Progenitor cell of endocrine pancreas (in vitro differentiated cells): ENCODE measurements around the gene CALR3. TPM values are rescaled to one million over a fixed set of nuclear protein-coding genes. Genes with fewer than 3 reads are reported as not detected.

Source experiments
- DNase-seq: peaks from one replicate; pipeline ENCODE4 v3.0.0; 2021; ENCODE audit warnings: low spot score; ENCODE audit not compliant: unreplicated experiment
- H3K27ac Mint-ChIP-seq: 2 replicates; pipeline ENCODE4 v1.8.0; 2021; ENCODE audit warnings: mild to moderate bottlenecking, moderate library complexity, mixed read lengths
- H3K27me3 Mint-ChIP-seq: 2 replicates; pipeline ENCODE4 v1.8.0; 2021; ENCODE audit warnings: mixed read lengths
- H3K36me3 Mint-ChIP-seq: 2 replicates; pipeline ENCODE4 v1.8.0; 2022; ENCODE audit warnings: mixed read lengths; ENCODE audit not compliant: insufficient read depth
- H3K4me1 Mint-ChIP-seq: 2 replicates; pipeline ENCODE4 v1.8.0; 2021; ENCODE audit warnings: low read depth, mixed read lengths
- H3K4me3 Mint-ChIP-seq: 2 replicates; pipeline ENCODE4 v1.8.0; 2021; ENCODE audit warnings: low read depth, mild to moderate bottlenecking, moderate library complexity, mixed read lengths
- H3K9me3 Mint-ChIP-seq: 2 replicates; pipeline ENCODE4 v1.8.0; 2021; ENCODE audit warnings: low read depth, mixed read lengths
- total RNA-seq: library from RNA; stranded (reverse); gene quantifications from 2 replicates; pipeline ENCODE4 v1.2.1, GENCODE V29; 2021
- TF ChIP-seq, protein P1 (sequence below): fragments of 200-600 bp; sonication (generic); IDR thresholded peaks from one replicate; pipeline ENCODE4 v1.5.0; 2021; ENCODE audit warnings: antibody characterized with exemption, mild to moderate bottlenecking; ENCODE audit not compliant: unreplicated experiment

Gene CALR3
- total RNA-seq, 1 donor from 2014 or later, result not detected

DNA sequence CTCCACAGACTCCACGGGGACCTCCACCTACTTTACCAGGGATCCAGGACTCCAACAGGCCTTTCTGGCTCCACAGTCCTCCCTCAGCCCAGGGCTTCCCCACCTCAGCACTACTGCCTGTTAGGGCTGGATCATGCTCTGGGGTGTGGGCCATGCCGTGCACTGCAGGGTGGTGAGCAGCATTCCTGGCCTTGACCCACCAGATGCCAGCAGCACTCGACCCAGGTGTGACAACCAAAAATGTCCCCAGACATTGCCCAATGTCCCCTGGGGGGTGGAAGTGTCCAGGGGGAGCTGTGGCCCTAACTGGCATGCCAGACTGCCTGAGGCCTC lies 66.2 kb downstream of the CALR3 start:
- Mint-ChIP-seq H3K4me1 (no peaks in the 10 kb centered on the region), H3K27me3 (no peaks in the 10 kb centered on the region), H3K9me3 (no peaks in the 10 kb centered on the region), H3K4me3 (no peak overlapping the region), H3K27ac (no peak overlapping the region), H3K36me3 (peaks cover 24% of the 10 kb centered on the region)
- no peak for DNase-seq
- TF ChIP-seq, protein P1, sequence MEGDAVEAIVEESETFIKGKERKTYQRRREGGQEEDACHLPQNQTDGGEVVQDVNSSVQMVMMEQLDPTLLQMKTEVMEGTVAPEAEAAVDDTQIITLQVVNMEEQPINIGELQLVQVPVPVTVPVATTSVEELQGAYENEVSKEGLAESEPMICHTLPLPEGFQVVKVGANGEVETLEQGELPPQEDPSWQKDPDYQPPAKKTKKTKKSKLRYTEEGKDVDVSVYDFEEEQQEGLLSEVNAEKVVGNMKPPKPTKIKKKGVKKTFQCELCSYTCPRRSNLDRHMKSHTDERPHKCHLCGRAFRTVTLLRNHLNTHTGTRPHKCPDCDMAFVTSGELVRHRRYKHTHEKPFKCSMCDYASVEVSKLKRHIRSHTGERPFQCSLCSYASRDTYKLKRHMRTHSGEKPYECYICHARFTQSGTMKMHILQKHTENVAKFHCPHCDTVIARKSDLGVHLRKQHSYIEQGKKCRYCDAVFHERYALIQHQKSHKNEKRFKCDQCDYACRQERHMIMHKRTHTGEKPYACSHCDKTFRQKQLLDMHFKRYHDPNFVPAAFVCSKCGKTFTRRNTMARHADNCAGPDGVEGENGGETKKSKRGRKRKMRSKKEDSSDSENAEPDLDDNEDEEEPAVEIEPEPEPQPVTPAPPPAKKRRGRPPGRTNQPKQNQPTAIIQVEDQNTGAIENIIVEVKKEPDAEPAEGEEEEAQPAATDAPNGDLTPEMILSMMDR, result no peak

DNA sequence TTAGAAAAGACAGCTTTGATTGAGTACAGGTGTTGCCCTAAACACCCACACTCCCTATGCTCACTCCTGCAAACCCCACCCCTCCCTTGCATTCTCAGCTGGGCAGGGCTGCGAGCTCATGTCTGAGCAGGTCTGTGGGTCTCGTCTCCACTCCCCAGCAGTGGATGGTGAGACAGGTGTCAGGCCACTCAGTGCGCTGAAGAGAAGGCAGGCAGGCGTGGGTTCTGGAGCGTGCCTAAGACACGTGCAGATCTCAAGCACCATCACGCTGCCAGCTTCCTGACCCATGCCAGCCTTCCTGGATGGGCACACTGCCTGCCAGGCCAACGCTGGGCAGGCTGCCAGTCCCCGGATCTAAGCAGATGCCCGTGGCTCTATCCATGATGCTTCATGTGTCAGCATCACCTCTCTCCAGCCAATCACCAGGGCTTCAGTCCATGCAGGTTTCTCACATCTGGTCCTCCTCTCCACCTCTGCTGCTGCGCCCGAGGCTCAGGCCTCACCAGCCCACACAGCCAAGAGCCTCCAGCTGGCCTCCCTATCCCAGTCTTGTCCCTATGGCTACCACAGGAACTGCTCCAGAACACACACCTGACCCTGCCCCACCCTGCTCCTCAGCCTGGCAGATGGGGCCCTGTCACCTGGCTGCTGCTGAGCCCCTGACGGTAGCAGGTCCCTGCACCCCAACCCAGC lies 66.8 kb downstream of the CALR3 start:
- Mint-ChIP-seq H3K27me3 (no peaks in the 10 kb centered on the region), H3K36me3 (peaks cover 20% of the 10 kb centered on the region), H3K4me1 (no peaks in the 10 kb centered on the region), H3K4me3 (no peak overlapping the region), H3K27ac (peak overlapping the region; percentile 14), H3K9me3 (no peaks in the 10 kb centered on the region)
- no peak for DNase-seq
- TF ChIP-seq, protein P1, result no peak

Other genes starting within 250 kb of the CALR3 start
- 2.7 TPM in 2 replicates for gene KLF2, start 171.3 kb downstream of the CALR3 start, total RNA-seq
- 56.8 and 59.3 TPM in 2 replicates for gene EPS15L1, start 24.2 kb downstream of the CALR3 start, total RNA-seq
- 11.5 and 12.3 TPM in 2 replicates for gene C19orf44, start 227 bp upstream of the CALR3 start, total RNA-seq
- 74.6 and 76.4 TPM in 2 replicates for gene CHERP, start 46.3 kb upstream of the CALR3 start, total RNA-seq
- 48.5 and 49.1 TPM in 2 replicates for gene SLC35E1, start 76.2 kb upstream of the CALR3 start, total RNA-seq
- gene MED26, start 132.0 kb upstream of the CALR3 start, total RNA-seq, result 11.2 and 11.7 TPM in 2 replicates
- 73.0 and 81.3 TPM in 2 replicates for gene SMIM7, start 164.0 kb upstream of the CALR3 start, total RNA-seq
- 8.8 and 12.2 TPM in 2 replicates for gene TMEM38A, start 165.0 kb upstream of the CALR3 start, total RNA-seq
- 0.04 TPM in 1 of 2 replicates, not detected in the other for gene NWD1, start 223.7 kb upstream of the CALR3 start, total RNA-seq